ENCODE measurements around the gene UBALD2. TPM values are rescaled to one million over a fixed set of nuclear protein-coding genes. Genes with fewer than 3 reads are reported as not detected.

UBALD2 gene
- total RNA-seq, 4 donors from 2014 or later: 7.9 to 27.2 (median 13.6) TPM

DNA sequence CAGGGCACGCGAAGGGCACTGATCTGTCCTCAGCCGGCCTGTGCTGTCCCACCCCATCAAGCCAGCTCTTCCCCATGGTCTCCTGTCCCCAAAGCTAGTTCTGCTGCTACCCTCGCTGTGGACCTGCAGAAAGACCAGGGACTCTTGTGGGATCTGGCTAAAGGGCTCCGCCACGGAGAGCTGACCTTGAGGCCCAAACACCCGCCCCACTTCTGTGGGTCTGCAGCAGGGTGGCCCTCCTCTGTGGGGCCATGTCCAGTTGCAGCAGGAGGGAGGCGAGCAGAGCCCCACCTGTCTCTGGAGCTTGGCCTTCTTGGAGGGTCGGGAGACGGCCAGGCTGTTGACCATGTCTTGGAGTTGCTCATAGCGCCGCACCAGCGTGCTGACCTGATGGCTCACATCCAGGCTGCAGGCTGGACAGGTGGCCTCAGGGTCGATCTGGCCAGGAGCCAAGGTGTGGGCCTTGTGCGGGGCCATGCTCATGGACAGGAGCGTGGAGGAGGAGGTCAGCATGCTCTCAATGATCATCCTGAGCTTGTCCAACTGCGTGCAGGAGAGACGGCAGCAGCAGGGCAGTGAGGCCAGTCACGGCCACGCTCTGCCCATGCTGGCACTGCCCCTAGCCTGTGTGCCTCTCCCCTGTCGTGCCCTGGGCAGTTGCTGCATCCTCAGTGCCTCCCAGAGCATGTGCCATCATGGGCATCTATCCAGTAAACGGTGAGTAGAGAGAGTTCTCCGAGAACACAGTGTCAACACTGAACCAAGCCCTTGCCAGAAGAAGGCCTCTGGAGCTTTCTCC, 16.6 kb downstream of the UBALD2 start:
- 50 to 100% methylated on average over 2 to 3 of the region's 23 CpGs for WGBS, 2 donors
- intact Hi-C loops (cut with DNase I): loop anchor here (10.0 kb wide), 1 partner anchor 267 kb away; no protein-coding TSS in a partner anchor

DNA sequence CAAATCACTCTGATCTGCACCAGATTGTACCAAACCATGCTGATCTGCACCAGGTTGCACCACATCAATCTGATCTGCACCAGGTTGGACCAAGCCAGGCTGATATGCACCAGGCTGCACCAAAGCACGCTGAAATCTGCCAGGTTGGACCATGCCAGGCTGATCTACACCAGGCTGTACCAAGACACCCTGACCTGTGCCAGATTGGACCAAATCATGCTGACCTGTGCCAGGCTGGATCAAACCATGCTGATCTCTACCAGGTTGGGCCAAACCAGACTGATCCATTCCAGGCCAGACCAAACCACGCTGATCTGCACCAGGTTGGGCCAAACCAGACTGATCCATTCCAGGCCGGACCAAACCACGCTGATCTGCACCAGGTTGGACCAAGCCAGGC, 27.4 kb downstream of the UBALD2 start:
- 82 to 88% methylated on average over 3 to 4 of the region's 4 CpGs for WGBS, 2 donors
- intact Hi-C loops (cut with DNase I): no loop called here
- H3K27ac ChIP-seq: no peak overlapping the region

More for the DNA sequence above, 16.6 kb downstream of the UBALD2 start:
- Histone ChIP-seq H3K9me3 (no peaks in the 10 kb centered on the region), H3K36me3 (no peaks in the 10 kb centered on the region), H3K4me1 (peaks cover 6 to 25% (median 9%) of the 10 kb centered on the region in 3 donors), H3K27ac (no peak overlapping the region), H3K27me3 (no peaks in the 10 kb centered on the region), H3K4me3 (no peak overlapping the region)
- no peak for DNase-seq
- TF ChIP-seq CTCF (IDR thresholded peaks at IDR 0.05) (no peak), POLR2A (IDR thresholded peaks at IDR 0.05) (no peak)

DNA sequence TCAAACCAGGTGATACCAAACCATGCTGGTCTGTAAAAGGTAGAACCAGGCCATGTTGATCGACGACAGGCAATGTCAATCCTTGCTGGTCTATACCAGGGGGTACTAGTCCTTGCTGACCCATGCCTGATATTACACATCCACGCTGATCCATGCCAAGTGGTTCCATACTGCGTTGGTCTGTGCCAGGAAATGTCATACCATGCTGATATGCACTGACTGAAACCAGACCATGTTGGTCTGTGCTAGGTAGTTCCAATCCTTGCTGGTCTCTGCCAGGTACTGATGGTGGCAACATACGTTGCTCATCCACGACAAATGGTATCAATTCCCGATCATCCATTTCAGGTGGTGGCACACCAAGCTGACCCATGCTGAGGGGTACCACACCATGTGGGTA, 28.0 kb downstream of the UBALD2 start:
- Histone ChIP-seq H3K27me3 (no peaks in the 10 kb centered on the region), H3K27ac (no peak overlapping the region), H3K36me3 (peaks cover 0 to 41% (median 0%) of the 10 kb centered on the region in 3 donors), H3K4me3 (no peak overlapping the region), H3K4me1 (no peaks in the 10 kb centered on the region), H3K9me3 (no peaks in the 10 kb centered on the region)
- intact Hi-C loops (cut with DNase I): no loop called here
- DNase-seq: no peak
- WGBS, 2 donors: 65 to 81% methylated on average over 2 to 6 of the region's 7 CpGs
- TF ChIP-seq POLR2A (IDR thresholded peaks at IDR 0.05) (no peak), CTCF (IDR thresholded peaks at IDR 0.05) (no peak)

More for the DNA sequence above, 27.4 kb downstream of the UBALD2 start:
- H3K9me3 ChIP-seq: no peaks in the 10 kb centered on the region
- H3K4me1 ChIP-seq: no peaks in the 10 kb centered on the region
- peaks cover 0 to 41% (median 0%) of the 10 kb centered on the region in 3 donors for H3K36me3 ChIP-seq
- no peaks in the 10 kb centered on the region for H3K27me3 ChIP-seq
- no peak for DNase-seq
- no peak overlapping the region for H3K4me3 ChIP-seq
- TF ChIP-seq POLR2A (IDR thresholded peaks at IDR 0.05): no peak

DNA sequence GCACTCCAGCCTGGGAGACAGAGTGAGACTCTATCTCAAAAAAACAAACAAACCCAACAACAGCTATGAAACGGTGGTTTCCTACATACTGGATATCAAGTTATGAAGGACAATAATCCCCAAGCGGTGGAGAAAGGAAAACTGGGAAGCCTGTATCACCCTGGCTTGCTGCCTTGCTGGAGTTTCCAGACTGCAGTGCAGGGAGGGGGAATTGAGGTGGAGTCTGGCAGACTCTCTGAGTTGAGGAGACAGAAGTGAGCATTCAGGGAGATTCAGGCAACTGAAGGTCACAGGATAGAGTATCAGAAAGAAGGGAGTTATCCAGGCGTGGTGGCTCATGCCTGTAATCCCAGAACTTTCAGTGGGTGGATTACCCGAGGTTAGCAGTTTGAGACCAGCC, 31.0 kb downstream of the UBALD2 start:
- Histone ChIP-seq H3K9me3 (no peaks in the 10 kb centered on the region), H3K4me3 (no peak overlapping the region), H3K27ac (no peak overlapping the region), H3K36me3 (peaks cover 0 to 20% (median 0%) of the 10 kb centered on the region in 3 donors), H3K27me3 (no peaks in the 10 kb centered on the region), H3K4me1 (no peaks in the 10 kb centered on the region)
- TF ChIP-seq CTCF (IDR thresholded peaks at IDR 0.05): no peak
- no peak for TF ChIP-seq POLR2A (IDR thresholded peaks at IDR 0.05)
- no peak for DNase-seq
- intact Hi-C loops (cut with DNase I): no loop called here
- 48 to 50% methylated on average over 4 of the region's 4 CpGs for WGBS, 2 donors

- TF ChIP-seq POLR2A (IDR thresholded peaks at IDR 0.05): no peak
- no peak for TF ChIP-seq CTCF (IDR thresholded peaks at IDR 0.05)
- 96 to 97% methylated on average over 5 of the region's 5 CpGs for WGBS, 2 donors
- intact Hi-C loops (cut with DNase I): no loop called here
Observed at GRCh38 chr17:76296889-76297288, 31.7 kb downstream of the UBALD2 start.

More at GRCh38 chr17:76296889-76297288, 31.7 kb downstream of the UBALD2 start:
- DNase-seq: no peak
- Histone ChIP-seq H3K27ac (no peak overlapping the region), H3K4me3 (no peak overlapping the region), H3K36me3 (peaks cover 0 to 13% (median 0%) of the 10 kb centered on the region in 3 donors), H3K9me3 (no peaks in the 10 kb centered on the region), H3K27me3 (no peaks in the 10 kb centered on the region), H3K4me1 (no peaks in the 10 kb centered on the region)

Data from esophagus squamous epithelium (tissue), 5 donors.